Stimulated activated CD8-positive, alpha-beta memory T cell treated with anti-CD3 and anti-CD28 coated beads, Interleukin-2, amount 100 ng/mL, for 48 hours (primary cell): ENCODE results near the gene ADRA2C.

Experiments used
- DNase-seq, 2 donors: peaks; one replicate each; pipeline ENCODE4 v3.0.0-alpha.2; 2020; ENCODE audit warnings: low read depth in 2 of 2

The ADRA2C gene

DNA sequence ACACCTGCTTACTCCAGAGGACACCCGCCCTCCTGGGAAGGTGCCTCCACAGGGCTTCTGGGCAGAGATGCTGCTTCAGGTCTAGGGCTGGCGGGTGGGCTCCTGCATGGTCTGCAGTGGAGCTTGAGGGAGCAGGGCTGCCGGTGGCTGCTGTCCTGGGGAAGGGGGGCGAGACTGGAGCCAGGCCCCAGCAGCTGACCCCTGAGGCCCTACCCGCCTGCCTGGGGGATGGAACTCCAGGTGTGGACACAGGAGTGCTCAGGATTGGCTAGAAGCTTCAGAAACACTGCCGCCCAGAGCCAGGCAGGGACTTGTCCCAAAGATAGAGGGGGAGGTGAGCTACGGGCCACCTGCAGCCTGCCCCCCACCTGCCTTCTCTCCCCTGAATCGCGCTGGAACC is 33.0 kb upstream of the ADRA2C start:
- DNase-seq, result no peak

DNA sequence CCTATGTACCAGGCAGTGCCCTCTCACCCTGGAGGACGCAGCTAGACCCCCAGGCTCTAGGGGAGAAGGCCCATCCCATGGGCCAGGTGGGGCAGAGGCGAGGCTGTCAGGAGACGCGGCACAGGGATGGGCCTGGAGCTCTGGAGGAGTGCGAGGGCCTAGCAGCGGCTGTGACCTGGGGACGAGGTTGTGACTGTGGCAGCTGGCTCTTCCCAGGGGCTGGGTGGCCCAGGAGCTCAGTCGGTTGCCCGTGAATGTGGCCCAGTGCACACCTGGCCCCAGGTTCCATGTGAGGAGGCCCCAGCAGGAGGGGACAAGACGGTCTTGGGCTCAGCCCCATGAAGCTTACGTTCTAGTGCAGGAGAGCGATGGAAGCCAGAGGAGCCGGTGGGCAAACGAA is 31.0 kb upstream of the ADRA2C start:
- DNase-seq, result no peak

DNA sequence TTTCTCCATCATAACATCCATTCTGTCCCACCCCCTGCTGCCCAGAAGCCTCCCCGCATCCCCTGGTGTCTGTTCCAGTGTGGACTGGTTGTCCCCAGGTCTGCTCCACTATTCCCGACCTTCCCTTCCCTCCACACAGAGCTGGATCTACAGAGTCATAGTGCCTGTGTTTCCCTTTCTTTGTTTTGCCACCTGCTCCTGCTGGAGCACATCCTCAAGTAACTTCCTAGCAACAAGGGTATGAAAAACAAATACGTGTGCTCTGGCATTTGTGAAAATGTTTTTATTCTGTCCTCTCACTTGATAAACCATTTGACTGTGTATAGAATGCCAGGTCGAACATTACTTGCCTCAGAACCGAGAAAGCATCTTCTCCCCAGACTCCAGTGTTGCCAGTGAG is 29.9 kb upstream of the ADRA2C start:
- no peak for DNase-seq

DNA sequence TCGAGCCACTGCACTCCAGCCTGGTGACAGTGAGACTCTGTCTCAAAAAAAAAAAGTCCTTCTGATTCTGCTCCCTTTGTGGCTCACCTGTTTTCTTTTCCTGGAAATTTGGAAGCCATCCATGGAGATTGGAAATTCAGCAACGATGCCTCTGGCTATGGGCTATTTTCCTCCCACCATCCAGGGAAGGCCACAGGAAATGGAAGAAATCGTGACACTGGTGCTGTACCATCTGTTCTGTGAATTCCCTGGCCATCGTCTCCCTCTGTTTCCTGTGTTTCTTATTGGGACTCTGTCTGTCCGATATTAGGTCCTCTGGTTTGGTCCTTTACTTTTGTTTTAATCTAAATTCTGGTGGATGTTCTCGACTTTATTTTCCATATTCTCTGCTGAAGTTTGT is 29.4 kb upstream of the ADRA2C start:
- DNase-seq, result no peak

DNA sequence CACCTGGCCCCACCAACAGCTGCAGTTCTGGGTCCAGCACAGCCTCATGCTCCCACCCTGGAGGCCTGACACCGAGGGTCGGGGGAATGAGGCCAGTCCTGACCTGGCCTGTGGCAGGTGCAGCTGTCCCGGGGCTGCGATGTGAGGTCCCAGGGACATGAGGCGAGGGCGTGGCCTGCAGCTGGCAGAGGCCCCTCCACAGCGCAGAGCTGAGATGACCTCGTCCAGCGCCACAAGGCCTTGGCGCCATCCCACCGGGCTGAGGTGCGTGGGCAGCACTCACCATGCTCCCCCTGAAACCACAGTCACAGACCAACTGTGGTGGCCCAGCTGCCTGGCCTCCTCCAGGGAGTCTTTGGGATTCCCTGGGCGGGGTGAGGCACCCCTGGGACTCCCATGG is 26.6 kb upstream of the ADRA2C start:
- no peak for DNase-seq

DNA sequence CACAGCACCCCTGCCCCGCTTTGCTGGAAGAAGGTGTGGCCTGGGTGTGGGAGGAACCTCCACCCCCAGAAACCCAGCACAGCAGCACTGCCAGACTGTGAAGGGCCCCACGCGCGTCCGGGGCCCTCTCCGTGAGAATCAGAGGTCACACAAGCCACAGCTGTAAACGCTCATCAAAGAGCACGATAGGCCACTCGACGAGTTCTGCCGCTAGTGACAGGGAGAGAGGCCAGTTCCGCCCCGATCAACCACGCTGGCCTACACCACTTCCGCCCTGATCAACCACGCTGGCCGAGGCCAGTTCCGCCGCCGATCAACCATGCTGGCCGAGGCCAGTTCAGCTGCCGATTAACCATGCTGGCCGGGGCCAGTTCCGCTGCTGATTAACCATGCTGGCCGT is 25.9 kb upstream of the ADRA2C start:
- DNase-seq, result no peak

DNA sequence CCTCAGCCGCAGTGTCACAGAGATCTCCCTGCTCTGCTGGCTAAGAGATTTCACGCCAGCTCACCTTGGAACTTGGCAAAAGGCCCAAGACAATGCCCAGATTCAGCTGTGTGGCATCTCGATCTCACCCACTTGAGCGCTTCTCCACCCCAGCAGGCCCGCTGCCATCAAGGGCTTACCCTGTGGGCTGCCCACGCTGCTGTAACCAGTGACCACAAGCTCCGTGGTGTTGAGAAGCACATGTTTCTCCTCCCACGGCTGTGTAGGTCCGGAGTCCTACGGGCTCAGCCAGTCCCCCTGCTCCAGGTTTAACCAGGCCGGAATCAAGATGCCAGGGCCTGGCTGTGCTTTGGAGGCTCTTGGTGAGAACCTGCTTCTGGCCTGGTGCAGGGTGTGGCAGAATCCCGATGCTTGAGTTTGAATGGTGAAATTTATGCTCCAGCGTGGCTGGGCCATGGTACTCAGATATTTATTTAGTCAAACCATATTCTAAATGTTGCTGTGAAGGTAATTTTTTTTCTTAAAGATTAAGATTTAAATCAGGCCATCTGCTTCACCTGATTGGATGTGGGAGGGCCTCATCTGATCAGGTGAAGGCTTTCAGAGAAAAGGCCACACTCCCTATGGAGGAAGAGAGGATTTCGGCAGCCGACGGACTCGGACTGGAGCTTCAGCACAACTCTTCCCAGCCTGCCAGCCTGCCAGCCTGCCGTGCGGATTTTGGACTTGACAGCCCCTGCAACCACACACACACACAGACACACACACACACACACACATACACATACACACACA is 24.8 kb upstream of the ADRA2C start:
- no peak for DNase-seq

DNA sequence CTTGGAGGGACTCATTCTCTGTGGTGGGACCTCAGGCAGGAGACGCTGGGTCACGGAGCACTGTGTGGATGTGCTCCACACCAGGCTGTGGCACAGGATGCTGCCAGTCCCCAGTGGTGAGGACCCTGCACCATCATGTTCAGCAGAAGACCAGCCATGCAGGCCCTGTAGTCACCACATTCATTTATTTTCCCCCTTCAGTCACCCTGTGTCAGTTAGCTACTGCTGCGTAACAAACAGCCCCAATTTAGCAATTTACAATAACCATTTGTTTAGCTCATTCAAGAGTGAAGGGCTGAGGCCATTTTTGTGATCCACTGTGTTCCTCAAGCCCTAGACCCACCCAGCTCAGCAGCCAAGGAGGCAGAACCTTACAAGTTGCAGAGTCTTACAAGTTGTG is 23.6 kb upstream of the ADRA2C start:
- no peak for DNase-seq

DNA sequence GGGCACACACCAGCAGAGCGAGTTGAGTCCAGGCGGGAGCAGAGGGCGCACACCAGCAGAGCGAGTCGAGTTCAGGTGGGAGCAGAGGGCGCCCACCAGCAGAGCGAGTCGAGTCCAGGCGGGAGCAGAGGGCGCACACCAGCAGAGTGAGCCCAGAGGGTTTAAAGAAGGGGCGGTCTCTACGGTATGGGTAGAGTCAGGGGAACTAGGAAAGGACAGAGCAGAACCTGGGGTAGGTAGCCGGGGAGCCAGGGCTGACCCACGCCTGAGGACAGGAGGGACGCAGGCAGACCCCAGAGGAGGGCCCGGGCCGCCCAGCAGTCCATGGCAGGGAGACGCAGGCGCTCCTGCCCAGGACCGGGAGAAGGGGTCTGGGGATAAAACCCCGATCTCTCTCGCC is 22.0 kb upstream of the ADRA2C start:
- DNase-seq, result no peak

DNA sequence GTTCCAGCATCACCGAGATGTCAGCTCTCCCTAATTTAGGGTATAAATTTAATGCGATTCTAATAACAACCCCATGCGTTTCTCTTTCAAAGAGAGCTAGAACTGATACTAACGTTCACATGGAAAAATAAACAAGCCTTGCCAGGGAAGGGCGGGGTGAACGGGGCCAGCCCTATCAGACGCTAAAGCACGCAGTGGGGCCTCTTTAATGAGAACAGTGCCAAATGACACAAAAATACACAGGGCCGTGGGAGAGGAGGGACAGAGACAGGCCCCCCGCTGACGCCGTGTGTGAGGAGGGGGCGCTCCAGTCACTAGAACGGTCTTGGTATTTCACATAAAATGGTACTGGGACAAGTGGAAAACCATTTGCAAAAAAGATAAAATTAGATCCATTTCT is 21.3 kb upstream of the ADRA2C start:
- no peak for DNase-seq

DNA sequence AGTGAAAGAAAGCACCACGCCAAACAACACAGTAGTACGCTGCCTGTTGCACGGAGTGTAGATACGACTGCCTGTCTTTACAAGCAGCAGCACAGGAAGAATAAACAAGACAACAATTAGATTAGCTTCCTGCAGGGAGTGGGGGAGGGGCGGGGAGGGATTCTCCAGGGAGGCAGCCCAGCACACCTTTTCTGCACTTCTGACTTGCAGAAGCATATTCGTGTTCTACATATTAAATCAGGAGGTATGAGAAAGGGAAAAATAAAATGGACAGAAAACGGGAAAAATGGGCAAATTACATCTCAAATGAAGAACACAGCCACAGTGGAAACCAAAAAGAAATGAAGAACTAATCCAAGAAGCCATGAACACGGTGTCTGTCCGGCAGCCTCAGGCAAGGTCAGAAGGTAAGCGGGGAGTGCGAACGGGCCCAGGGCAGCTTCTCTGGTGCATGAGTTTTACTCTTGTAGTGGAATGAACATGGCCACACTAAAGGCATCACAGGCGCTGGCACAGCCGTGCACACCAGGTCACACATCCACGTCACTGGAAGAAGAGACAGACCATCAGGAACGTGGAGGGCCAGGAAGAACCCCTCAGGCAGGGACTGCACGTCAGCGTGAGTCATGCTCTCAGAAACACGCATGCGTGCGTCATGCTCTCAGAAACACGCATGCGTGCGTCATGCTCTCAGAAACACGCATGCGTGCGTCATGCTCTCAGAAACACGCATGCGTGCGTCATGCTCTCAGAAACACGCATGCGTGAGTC is 20.1 kb upstream of the ADRA2C start:
- DNase-seq, result no peak

DNA sequence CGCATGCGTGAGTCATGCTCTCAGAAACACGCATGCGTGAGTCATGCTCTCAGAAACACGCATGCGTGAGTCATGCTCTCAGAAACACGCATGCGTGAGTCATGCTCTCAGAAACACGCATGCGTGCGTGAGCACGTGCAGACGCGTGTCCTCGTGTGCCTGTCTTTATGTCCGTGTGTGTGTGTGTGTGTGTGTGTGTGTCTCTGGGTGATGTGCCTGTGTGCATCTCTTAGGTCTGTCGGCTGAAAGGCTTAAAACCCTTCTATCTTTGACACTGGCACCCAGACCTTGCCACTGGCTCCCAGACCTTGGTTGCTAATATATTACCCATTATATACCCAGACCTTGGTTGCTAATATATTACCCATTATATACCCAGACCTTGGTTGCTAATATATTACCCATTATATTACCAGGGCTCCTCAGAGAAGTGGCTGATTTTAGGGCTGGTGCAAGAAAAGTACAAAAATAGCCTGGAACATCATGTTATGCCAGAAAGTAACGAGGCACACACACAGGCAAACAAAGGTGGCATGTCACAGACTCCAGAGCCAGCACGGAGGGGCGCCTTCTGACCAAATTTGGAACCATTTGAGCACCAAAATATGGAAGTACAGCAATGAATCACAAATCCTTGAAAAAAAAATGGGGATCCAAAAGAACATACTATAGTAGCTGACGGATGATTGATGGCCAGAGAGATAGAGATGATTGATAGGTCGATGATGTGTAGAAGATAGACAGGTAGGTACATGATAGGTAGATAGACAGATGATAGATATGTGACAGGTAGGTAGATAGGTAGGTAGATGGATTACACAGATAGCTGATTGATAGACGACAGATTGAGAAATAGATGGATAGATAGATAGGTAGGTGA is 19.2 kb upstream of the ADRA2C start:
- no peak for DNase-seq

DNA sequence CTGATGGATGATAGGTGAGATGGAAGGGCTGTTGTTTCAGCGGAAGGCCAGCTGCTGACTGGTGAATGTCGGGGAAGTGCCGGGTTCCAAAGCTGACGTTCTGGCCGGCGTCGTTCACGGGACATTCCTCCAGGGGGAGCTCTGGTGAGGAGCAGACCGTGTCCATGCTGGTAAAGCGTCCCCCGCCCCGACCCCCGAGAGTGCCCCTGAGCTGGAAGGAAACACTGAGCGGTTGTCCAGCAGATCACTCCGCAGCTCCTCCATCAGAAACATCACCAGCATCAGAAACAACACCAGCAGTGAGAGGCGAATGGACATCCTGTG is 18.6 kb upstream of the ADRA2C start:
- DNase-seq, result no peak

DNA sequence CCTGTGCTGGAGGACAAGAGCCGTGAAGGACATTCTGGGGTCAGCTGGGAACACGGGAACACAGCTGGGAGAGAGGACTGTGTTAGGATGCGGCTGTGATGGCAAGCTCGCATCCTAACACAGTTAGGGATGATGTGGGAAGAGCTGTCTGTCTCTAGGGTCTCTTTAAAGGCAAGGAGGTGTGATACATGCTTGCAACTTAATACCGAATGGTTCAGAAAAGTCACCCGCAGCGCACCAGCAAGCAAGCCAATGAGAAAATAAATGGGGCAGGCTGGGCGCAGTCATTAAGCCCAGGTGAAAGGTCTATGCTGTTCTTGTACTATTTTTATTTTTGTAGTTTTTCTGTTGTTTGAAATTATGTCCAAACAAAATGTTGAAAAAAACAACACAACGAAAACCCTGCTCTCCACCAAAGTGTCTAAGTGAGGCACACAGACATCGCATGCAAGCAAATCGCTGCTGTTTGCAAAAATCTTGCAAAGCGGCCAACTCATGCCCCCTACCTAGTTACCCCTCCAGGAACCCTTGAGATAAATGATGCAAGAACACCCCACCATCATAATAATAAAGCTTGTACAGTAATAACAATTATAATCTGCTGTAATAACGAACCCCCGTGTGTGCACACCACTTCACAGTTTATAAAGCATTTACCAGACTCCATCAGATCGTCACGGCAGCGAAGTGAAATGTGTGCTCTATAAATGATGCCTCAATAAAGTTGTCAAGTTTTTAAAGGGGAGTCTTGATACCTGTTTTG is 17.9 kb upstream of the ADRA2C start:
- no peak for DNase-seq

DNA sequence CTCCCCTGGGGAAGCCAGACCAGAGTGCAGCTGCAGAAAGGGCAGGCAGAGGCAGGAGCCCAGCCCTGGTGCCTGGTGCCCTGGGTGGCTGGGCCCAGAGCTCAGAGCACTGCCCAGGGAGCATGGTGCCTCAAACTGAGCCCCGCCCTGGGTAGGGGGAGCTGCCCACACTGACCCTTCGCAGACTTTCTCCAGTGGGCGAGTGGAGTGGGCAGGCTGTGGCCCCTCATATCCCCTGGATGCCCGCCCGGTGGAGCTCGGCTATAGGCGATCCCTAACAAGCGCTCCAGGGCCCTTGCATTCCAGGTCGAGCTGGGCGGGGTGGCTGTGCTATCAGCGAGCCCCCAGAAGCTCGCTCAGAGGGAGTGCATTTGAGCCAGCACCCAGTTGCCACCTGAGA is 17.1 kb upstream of the ADRA2C start:
- DNase-seq, result no peak

DNA sequence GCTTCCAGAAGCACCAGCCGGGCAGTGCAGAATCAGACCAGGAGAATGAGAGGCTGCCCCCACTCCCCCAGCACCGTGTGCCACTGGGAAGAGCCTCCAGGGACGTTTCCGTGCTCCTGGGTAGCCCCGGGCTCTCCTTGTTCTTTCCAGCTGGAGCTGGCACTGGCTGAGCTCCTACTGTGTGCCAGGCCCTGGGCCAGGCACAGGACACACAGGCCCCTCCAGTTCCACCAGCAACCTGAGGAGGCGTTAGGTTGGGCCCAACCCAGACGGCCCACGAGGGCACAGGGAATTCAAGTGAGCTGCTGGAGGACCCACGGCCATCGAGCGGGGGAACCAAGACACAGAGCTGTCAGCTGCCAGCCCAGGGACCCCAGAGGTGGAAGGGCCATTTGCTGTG is 15.9 kb upstream of the ADRA2C start:
- DNase-seq, result no peak

DNA sequence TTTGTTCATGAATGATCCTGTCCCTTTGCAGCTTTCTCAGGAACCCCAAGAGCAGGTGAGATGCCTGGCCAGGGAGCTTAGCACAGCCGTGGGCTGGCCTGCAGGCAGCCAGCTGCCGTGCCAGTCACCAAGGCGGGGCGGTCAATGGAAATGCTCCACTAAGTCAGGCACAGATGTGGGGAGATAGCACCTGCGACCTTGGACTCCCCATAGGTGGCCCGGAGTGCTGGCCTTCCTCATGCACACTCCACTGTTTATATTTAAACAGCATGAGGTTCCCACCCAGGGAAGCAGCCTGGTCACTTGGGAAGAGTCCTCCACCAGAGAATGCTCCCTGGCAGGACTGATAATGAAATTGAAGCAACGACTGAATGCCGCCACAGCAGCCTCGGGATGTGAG is 14.2 kb upstream of the ADRA2C start:
- DNase-seq, result no peak

DNA sequence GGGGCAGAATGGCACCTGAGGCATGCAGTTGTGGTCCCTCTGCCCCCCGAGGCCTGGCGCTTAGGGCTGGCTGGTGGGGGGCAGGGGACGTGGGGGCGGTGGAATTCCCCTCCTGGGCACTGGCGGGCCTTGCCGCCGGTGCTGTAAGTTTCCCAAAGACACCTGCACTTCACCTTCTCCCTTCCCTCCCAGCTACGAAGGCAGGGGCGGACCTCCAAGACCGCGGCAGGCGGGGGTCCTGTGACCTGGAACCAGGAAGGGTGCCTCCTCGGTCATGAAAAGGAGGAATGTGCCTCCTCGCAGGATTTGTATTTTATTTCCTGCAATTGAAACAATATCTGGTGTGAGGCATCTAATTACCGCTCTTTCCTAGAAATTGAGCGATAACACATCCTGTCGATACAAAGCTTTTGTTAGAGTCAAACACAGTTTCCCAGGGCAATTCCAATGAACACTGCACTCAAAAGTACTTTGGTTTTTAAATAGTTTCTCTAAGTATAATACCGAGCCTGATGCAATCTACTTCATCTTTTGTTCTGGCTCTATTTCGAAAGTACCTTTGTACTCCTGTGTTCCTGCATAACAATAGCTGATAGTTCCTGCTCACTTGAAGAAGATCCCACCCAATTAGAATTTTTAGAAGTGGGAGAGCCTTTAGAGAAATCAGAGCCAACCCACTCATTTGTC is 12.3 kb upstream of the ADRA2C start:
- no peak for DNase-seq

DNA sequence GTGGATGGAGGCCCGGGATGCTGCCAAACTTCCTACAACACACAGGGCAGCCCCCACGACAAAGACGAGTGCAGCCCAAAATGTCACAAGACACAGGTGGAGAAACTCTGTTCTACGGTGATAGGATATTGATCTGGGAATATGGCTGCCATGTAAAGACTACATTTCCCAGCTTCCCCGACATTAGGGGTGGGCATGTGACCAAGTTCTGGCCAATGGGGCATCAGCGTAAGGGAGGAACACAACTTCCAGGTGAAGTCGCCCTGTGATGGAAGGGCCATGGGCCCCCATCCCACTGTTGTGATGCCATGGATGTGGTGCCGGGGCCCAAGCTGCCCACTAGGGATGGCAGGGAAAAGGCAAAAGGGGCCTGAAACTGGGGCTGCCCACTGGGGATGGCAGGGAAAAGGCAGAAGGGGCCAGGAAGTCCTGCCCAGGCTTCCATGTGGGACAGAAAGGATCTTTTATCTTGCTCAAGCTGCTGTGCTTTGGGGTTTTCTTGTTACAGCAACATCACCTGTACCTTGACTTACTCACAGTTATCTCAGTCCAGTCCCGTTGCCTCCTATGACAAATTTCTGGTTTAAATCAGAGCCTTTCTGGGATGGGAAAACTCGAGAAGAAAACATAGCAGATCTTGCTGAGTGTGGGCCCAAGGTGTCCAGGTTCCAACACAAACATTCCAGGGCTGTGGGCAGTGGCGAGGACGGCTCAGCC is 9.7 kb upstream of the ADRA2C start:
- DNase-seq, result no peak

DNA sequence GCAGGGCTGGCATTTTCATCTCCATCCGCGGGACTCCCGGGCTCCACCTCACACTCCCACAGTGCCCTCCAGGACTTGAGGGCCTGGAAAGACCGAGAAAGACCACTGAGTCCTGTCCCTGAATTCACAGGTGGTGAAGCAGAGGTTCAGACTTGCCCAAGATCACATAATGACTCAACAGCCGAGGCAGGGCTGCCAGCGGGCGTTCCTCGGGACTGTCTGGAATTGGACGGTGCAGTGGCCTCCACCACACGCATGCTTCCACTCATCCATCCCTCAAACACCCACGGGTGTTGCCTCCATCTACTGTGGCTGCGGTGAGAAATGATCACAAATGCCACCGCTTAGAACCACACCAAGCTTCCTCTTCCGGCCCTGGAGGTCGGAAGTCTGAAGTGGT is 6.9 kb upstream of the ADRA2C start:
- no peak for DNase-seq

DNA sequence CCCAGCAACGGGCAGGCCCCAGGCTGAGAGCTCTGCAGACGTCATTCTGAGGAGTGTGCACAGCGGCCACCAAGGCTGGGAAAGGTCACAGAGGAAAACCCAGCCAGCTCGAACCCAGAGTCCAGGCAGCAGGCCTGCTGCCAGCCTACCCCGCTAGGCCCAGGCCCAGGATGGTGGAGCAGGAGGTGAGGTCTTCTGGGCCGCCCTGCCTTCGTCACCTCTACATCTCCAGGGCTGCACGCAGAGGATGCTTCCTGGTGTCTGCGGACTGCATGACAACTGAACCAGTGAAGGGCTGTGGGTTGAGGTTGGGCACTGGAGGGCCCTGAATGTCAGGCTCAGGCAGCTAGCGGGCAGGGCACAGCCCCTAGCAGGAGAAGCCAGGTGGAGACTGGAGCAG is 5.8 kb upstream of the ADRA2C start:
- no peak for DNase-seq
